Testis (tissue), 2 donors: Measurements from ENCODE around the gene RANBP3.

Experiments used
- POLR2A ChIP-seq: fragments of 450-650 bp; IDR thresholded peaks from one replicate; pipeline ENCODE4 v1.6.1; 2017; ENCODE audit warnings: antibody characterized with exemption, mild to moderate bottlenecking, moderate library complexity
- TF ChIP-seq, protein P1 (sequence below), 3 experiments: fragments of 450-650 bp in 2 of 3; fragments of 200-600 bp in 1 of 3; sonication (generic) in 1 of 3; IDR thresholded peaks; one replicate each; pipeline ENCODE4 v1.5.1; 2016 to 2019; ENCODE audit warnings: antibody characterized with exemption in 3 of 3, mild to moderate bottlenecking in 2 of 3, moderate library complexity in 1 of 3

- no peak for TF ChIP-seq POLR2A
- TF ChIP-seq, protein P1, sequence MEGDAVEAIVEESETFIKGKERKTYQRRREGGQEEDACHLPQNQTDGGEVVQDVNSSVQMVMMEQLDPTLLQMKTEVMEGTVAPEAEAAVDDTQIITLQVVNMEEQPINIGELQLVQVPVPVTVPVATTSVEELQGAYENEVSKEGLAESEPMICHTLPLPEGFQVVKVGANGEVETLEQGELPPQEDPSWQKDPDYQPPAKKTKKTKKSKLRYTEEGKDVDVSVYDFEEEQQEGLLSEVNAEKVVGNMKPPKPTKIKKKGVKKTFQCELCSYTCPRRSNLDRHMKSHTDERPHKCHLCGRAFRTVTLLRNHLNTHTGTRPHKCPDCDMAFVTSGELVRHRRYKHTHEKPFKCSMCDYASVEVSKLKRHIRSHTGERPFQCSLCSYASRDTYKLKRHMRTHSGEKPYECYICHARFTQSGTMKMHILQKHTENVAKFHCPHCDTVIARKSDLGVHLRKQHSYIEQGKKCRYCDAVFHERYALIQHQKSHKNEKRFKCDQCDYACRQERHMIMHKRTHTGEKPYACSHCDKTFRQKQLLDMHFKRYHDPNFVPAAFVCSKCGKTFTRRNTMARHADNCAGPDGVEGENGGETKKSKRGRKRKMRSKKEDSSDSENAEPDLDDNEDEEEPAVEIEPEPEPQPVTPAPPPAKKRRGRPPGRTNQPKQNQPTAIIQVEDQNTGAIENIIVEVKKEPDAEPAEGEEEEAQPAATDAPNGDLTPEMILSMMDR (IDR thresholded peaks at IDR 0.05): no peak
Observed at GRCh38 chr19:5956728-5957127, 21.2 kb downstream of the RANBP3 start.
